Naive thymus-derived CD8-positive, alpha-beta T cell (primary cell): ENCODE data around the gene TANGO2. TPM values are rescaled to one million over a fixed set of nuclear protein-coding genes. Genes with fewer than 3 reads are reported as not detected.

Experiments
- ATAC-seq, 2 donors: fragments of 150-1000 bp; cut with Tn5 transposase in 1 of 2; sonication (Bioruptor Pico), chemical (Tn5 transposase) in 1 of 2; 1 replicate in 1 of 2; 2 replicates in 1 of 2; pipeline ENCODE4 v1.10.0; 2021; ENCODE audit warnings: mild to moderate bottlenecking in 2 of 2, moderate library complexity in 2 of 2
- POLR2A ChIA-PET: fragments of 350-600 bp; sonication (Branson Sonifier 250); formaldehyde crosslinking; loops from one replicate; lab custom pipeline; 2021; ENCODE audit warnings: antibody characterized with exemption; lab: Charles Lee
- DNase-seq, 10 donors: peaks; one replicate each; pipeline versions ENCODE4 v3.0.0 to v3.0.0-alpha.2; 2020 to 2022
- H3K27ac Mint-ChIP-seq, 10 donors: one replicate each; pipeline ENCODE4 v1.8.0; 2020 to 2022; ENCODE audit warnings: mild to moderate bottlenecking in 10 of 10, mixed read lengths in 10 of 10, moderate library complexity in 4 of 10, inconsistent platforms in 1 of 10
- H3K27me3 Mint-ChIP-seq, 5 donors: one replicate each; pipeline ENCODE4 v1.8.0; 2021 to 2022; ENCODE audit warnings: mixed read lengths in 5 of 5
- H3K36me3 Mint-ChIP-seq, 3 donors: one replicate each; pipeline ENCODE4 v1.8.0; 2020 to 2022; ENCODE audit warnings: mixed read lengths in 3 of 3, mild to moderate bottlenecking in 2 of 3, inconsistent platforms in 1 of 3
- H3K4me1 Mint-ChIP-seq, 4 donors: one replicate each; pipeline ENCODE4 v1.8.0; 2021 to 2022; ENCODE audit warnings: mixed read lengths in 4 of 4
- H3K4me3 Mint-ChIP-seq, 10 donors: one replicate each; pipeline ENCODE4 v1.8.0; 2020 to 2022; ENCODE audit warnings: mild to moderate bottlenecking in 10 of 10, mixed read lengths in 10 of 10, moderate library complexity in 6 of 10, inconsistent platforms in 1 of 10
- H3K9me3 Mint-ChIP-seq, 9 donors: one replicate each; pipeline ENCODE4 v1.8.0; 2020 to 2022; ENCODE audit warnings: mixed read lengths in 9 of 9, mild to moderate bottlenecking in 3 of 9, inconsistent platforms in 1 of 9, moderate library complexity in 1 of 9
- polyA plus RNA-seq, 3 donors: library from polyadenylated mRNA; unstranded; fragments of 300-500 nt; fragmentation: Illumina TruSeq; gene quantifications; one replicate each; pipeline ENCODE4 v1.2.3, GENCODE V29; 2021
- total RNA-seq, 8 experiments: library from RNA in 2 of 8; stranded (reverse) in 2 of 8; gene quantifications; one replicate each; pipeline ENCODE4 v1.2.3 and lab custom pipeline; 2021 to 2026

Gene TANGO2
- total and polyA plus RNA-seq, 5 experiments from 2014 or later = 22.6 to 38.0 (median 36.2) TPM

GRCh38 chr22:19992921-19993355 lies 28.0 kb upstream of the TANGO2 start:
- Mint-ChIP-seq H3K27me3 (peaks cover 0 to 6% (median 0%) of the 10 kb centered on the region in 5 donors), H3K4me3 (no peak overlapping the region), H3K9me3 (no peaks in the 10 kb centered on the region), H3K36me3 (no peaks in the 10 kb centered on the region), H3K27ac (no peak overlapping the region), H3K4me1 (peaks cover 0 to 6% (median 1%) of the 10 kb centered on the region in 4 donors)
- POLR2A ChIA-PET = no interaction called here
- DNase-seq (peak in 1 of 10 donors; percentile 10), ATAC-seq (no peak)

- Mint-ChIP-seq H3K4me3 (no peak overlapping the region), H3K27me3 (peaks cover 0 to 6% (median 0%) of the 10 kb centered on the region in 5 donors), H3K36me3 (no peaks in the 10 kb centered on the region), H3K27ac (no peak overlapping the region), H3K4me1 (peaks cover 0 to 6% (median 0%) of the 10 kb centered on the region in 4 donors), H3K9me3 (no peaks in the 10 kb centered on the region)
- DNase-seq = peak in 1 of 10 donors; percentile 13
- POLR2A ChIA-PET = no interaction called here
- no peak for ATAC-seq
Measured at GRCh38 chr22:19993926-19994325, 27.0 kb upstream of the TANGO2 start.

GRCh38 chr22:19994851-19995610 lies 25.9 kb upstream of the TANGO2 start:
- H3K9me3 Mint-ChIP-seq = no peaks in the 10 kb centered on the region
- ATAC-seq = no peak
- POLR2A ChIA-PET = no interaction called here
- H3K36me3 Mint-ChIP-seq = no peaks in the 10 kb centered on the region
- peak in 1 of 10 donors; percentile 51 for DNase-seq
- H3K27me3 Mint-ChIP-seq = peaks cover 0 to 6% (median 0%) of the 10 kb centered on the region in 5 donors
- H3K4me3 Mint-ChIP-seq = no peak overlapping the region
- peaks cover 0 to 6% (median 0%) of the 10 kb centered on the region in 4 donors for H3K4me1 Mint-ChIP-seq
- no peak overlapping the region for H3K27ac Mint-ChIP-seq

- POLR2A ChIA-PET = no interaction called here
Measured at GRCh38 chr22:19995611-19996339, 25.1 kb upstream of the TANGO2 start.

GRCh38 chr22:19996694-19997384 lies 24.1 kb upstream of the TANGO2 start:
- no peak overlapping the region for H3K27ac Mint-ChIP-seq
- no peaks in the 10 kb centered on the region for H3K36me3 Mint-ChIP-seq
- H3K27me3 Mint-ChIP-seq = peaks cover 0 to 6% (median 0%) of the 10 kb centered on the region in 5 donors
- DNase-seq = peak in 1 of 10 donors; percentile 45
- H3K4me3 Mint-ChIP-seq = no peak overlapping the region
- peaks cover 0 to 6% (median 0%) of the 10 kb centered on the region in 4 donors for H3K4me1 Mint-ChIP-seq
- H3K9me3 Mint-ChIP-seq = peaks cover 0 to 5% (median 0%) of the 10 kb centered on the region in 9 donors
- ATAC-seq = no peak
- POLR2A ChIA-PET = no interaction called here

More at GRCh38 chr22:19995611-19996339, 25.1 kb upstream of the TANGO2 start:
- H3K4me3 Mint-ChIP-seq = no peak overlapping the region
- H3K27ac Mint-ChIP-seq = no peak overlapping the region
- no peaks in the 10 kb centered on the region for H3K36me3 Mint-ChIP-seq
- H3K27me3 Mint-ChIP-seq = peaks cover 0 to 6% (median 0%) of the 10 kb centered on the region in 5 donors
- H3K4me1 Mint-ChIP-seq = peaks cover 0 to 6% (median 0%) of the 10 kb centered on the region in 4 donors
- no peaks in the 10 kb centered on the region for H3K9me3 Mint-ChIP-seq
- DNase-seq (peak in 1 of 10 donors; percentile 31), ATAC-seq (no peak)

GRCh38 chr22:19997561-19998231 lies 23.2 kb upstream of the TANGO2 start:
- no peak overlapping the region for H3K4me3 Mint-ChIP-seq
- peaks cover 0 to 7% (median 0%) of the 10 kb centered on the region in 9 donors for H3K9me3 Mint-ChIP-seq
- peaks cover 0 to 6% (median 0%) of the 10 kb centered on the region in 4 donors for H3K4me1 Mint-ChIP-seq
- H3K27me3 Mint-ChIP-seq = peaks cover 0 to 6% (median 0%) of the 10 kb centered on the region in 5 donors
- no peak overlapping the region for H3K27ac Mint-ChIP-seq
- peak in 1 of 10 donors; percentile 57 for DNase-seq
- H3K36me3 Mint-ChIP-seq = peaks cover 0 to 2% (median 0%) of the 10 kb centered on the region in 3 donors
- no peak for ATAC-seq
- POLR2A ChIA-PET = no interaction called here

GRCh38 chr22:19998232-19998951 lies 22.5 kb upstream of the TANGO2 start:
- peak overlapping the region in 1 of 10 donors; percentile 44 for H3K27ac Mint-ChIP-seq
- H3K4me3 Mint-ChIP-seq = no peak overlapping the region
- ATAC-seq = no peak

GRCh38 chr22:19998991-19999820 lies 21.7 kb upstream of the TANGO2 start:
- peaks cover 0 to 3% (median 0%) of the 10 kb centered on the region in 4 donors for H3K4me1 Mint-ChIP-seq
- H3K36me3 Mint-ChIP-seq = peaks cover 0 to 14% (median 12%) of the 10 kb centered on the region in 3 donors
- ATAC-seq (no peak), DNase-seq (peak in 1 of 10 donors; percentile 43)
- no peak overlapping the region for H3K4me3 Mint-ChIP-seq
- POLR2A ChIA-PET = no interaction called here
- peaks cover 0 to 6% (median 0%) of the 10 kb centered on the region in 5 donors for H3K27me3 Mint-ChIP-seq
- peak overlapping the region in 2 of 10 donors; percentile 33 to 44 for H3K27ac Mint-ChIP-seq
- peaks cover 4 to 20% (median 13%) of the 10 kb centered on the region in 9 donors for H3K9me3 Mint-ChIP-seq

More at GRCh38 chr22:19998232-19998951, 22.5 kb upstream of the TANGO2 start:
- peak in 1 of 10 donors; percentile 50 for DNase-seq
- H3K36me3 Mint-ChIP-seq = peaks cover 0 to 8% (median 6%) of the 10 kb centered on the region in 3 donors
- H3K9me3 Mint-ChIP-seq = peaks cover 0 to 14% (median 7%) of the 10 kb centered on the region in 9 donors
- POLR2A ChIA-PET = no interaction called here
- peaks cover 0 to 6% (median 0%) of the 10 kb centered on the region in 4 donors for H3K4me1 Mint-ChIP-seq
- H3K27me3 Mint-ChIP-seq = peaks cover 0 to 6% (median 0%) of the 10 kb centered on the region in 5 donors

- H3K36me3 Mint-ChIP-seq = peaks cover 0 to 19% (median 15%) of the 10 kb centered on the region in 3 donors
- H3K9me3 Mint-ChIP-seq = peaks cover 4 to 21% (median 16%) of the 10 kb centered on the region in 9 donors
- no peaks in the 10 kb centered on the region for H3K4me1 Mint-ChIP-seq
- peak overlapping the region in 1 of 10 donors; percentile 43 for H3K27ac Mint-ChIP-seq
- no peak overlapping the region for H3K4me3 Mint-ChIP-seq
- no peak for ATAC-seq
- DNase-seq = peak in 1 of 10 donors; percentile 14
- H3K27me3 Mint-ChIP-seq = no peaks in the 10 kb centered on the region
- POLR2A ChIA-PET = no interaction called here
Measured at GRCh38 chr22:20000246-20001081, 20.4 kb upstream of the TANGO2 start.

GRCh38 chr22:20001082-20001638 lies 19.8 kb upstream of the TANGO2 start:
- ATAC-seq = no peak
- peak in 1 of 10 donors; percentile 55 for DNase-seq
- POLR2A ChIA-PET = no interaction called here
- Mint-ChIP-seq H3K4me1 (peaks cover 0 to 2% (median 0%) of the 10 kb centered on the region in 4 donors), H3K36me3 (peaks cover 0 to 19% (median 15%) of the 10 kb centered on the region in 3 donors), H3K4me3 (no peak overlapping the region), H3K9me3 (peaks cover 4 to 21% (median 16%) of the 10 kb centered on the region in 9 donors), H3K27ac (no peak overlapping the region), H3K27me3 (no peaks in the 10 kb centered on the region)
